ENCODE data around the gene FAM53A.
A peak's percentile ranks its signal among the peaks of the same experiment; 100 is the strongest.
"Not testable (repeated sequence)": the region's sequence is repeated elsewhere in the genome, so short reads cannot be mapped to it uniquely, and the experiment has no call there.

Gene FAM53A

GRCh38 chr4:1717129-1718094 lies 33.3 kb upstream of the FAM53A start:
- DNase-seq (ENCODE audit: low read depth in 2 of 2): no peak

- no peak for DNase-seq (ENCODE audit: low read depth in 2 of 2)
Measured at GRCh38 chr4:1716065-1716945, 32.2 kb upstream of the FAM53A start.

GRCh38 chr4:1715002-1715758 lies 31.1 kb upstream of the FAM53A start:
- DNase-seq (ENCODE audit: low read depth in 2 of 2): no peak

- no peak for DNase-seq (ENCODE audit: low read depth in 2 of 2)
Measured at GRCh38 chr4:1714303-1715001, 30.3 kb upstream of the FAM53A start.

GRCh38 chr4:1713003-1713851 lies 29.1 kb upstream of the FAM53A start:
- DNase-seq (ENCODE audit: low read depth in 2 of 2): no peak

GRCh38 chr4:1712216-1713002 lies 28.3 kb upstream of the FAM53A start, which contains the start of gene SLBP:
Gene SLBP (minus strand): TSS chr4:1712319. CDS start chr4:1712188, 131 bp downstream.
- DNase-seq (ENCODE audit: low read depth in 2 of 2): peak; percentile 95 to 97

- DNase-seq (ENCODE audit: low read depth in 2 of 2): no peak
Measured at GRCh38 chr4:1711571-1712215, 27.6 kb upstream of the FAM53A start.

- no peak for DNase-seq (ENCODE audit: low read depth in 2 of 2)
Measured at GRCh38 chr4:1711055-1711570, 27.0 kb upstream of the FAM53A start.

- DNase-seq (ENCODE audit: low read depth in 2 of 2): no peak
Measured at GRCh38 chr4:1708581-1708980, 24.5 kb upstream of the FAM53A start.

GRCh38 chr4:1706358-1706757 lies 22.2 kb upstream of the FAM53A start:
- no peak for DNase-seq (ENCODE audit: low read depth in 2 of 2)

- DNase-seq (ENCODE audit: low read depth in 2 of 2): no peak
Measured at GRCh38 chr4:1705732-1706131, 21.6 kb upstream of the FAM53A start.

GRCh38 chr4:1703867-1704266 lies 19.8 kb upstream of the FAM53A start:
- no peak for DNase-seq (ENCODE audit: low read depth in 2 of 2)

GRCh38 chr4:1701671-1702070 lies 17.6 kb upstream of the FAM53A start:
- not testable (repeated sequence) for DNase-seq (ENCODE audit: low read depth in 2 of 2)

GRCh38 chr4:1695913-1696312 lies 11.8 kb upstream of the FAM53A start:
- no peak for DNase-seq (ENCODE audit: low read depth in 2 of 2)

GRCh38 chr4:1693131-1693896 lies 9.2 kb upstream of the FAM53A start:
- DNase-seq (ENCODE audit: low read depth in 2 of 2): peak; percentile 56 to 59

- DNase-seq (ENCODE audit: low read depth in 2 of 2): no peak
Measured at GRCh38 chr4:1691737-1692373, 7.7 kb upstream of the FAM53A start.

GRCh38 chr4:1690698-1691097 lies 6.6 kb upstream of the FAM53A start:
- DNase-seq (ENCODE audit: low read depth in 2 of 2): no peak

All from activated CD8-positive, alpha-beta memory T cell treated with anti-CD3 and anti-CD28 coated beads for 4 hours (primary cell).